WTC11 (cell line): ENCODE results near the gene DSE.

Experiments used
- ATF2 ChIP-seq: sonication (generic); formaldehyde crosslinking; IDR thresholded peaks from 2 replicates; pipeline ENCODE4 v1.8.1; 2022; ENCODE audit warnings: low read depth, missing genetic modification reagents, borderline replicate concordance
- CTCF ChIP-seq: fragments of 200-600 bp; IDR thresholded peaks from 2 replicates; pipeline ENCODE4 v1.8.0; 2022; ENCODE audit warnings: antibody characterized with exemption
- HMGXB4 ChIP-seq: sonication (generic); formaldehyde crosslinking; IDR thresholded peaks from 2 replicates; pipeline ENCODE4 v1.8.1; 2023; ENCODE audit warnings: mild to moderate bottlenecking, moderate library complexity, missing genetic modification reagents
- USF1 ChIP-seq: sonication (generic); formaldehyde crosslinking; IDR thresholded peaks from 2 replicates; pipeline ENCODE4 v1.8.0; 2022; ENCODE audit warnings: mild to moderate bottlenecking, missing genetic modification reagents
- USF2 ChIP-seq: sonication (generic); formaldehyde crosslinking; IDR thresholded peaks from 2 replicates; pipeline ENCODE4 v1.8.1; 2023; ENCODE audit warnings: mild to moderate bottlenecking, missing genetic modification reagents, moderate library complexity

- no peak for TF ChIP-seq CTCF
- TF ChIP-seq ATF2 (CRISPR knock-in tag): no peak
- no peak for TF ChIP-seq USF2 (CRISPR knock-in tag)
- no peak for TF ChIP-seq HMGXB4 (CRISPR knock-in tag)
- no peak for TF ChIP-seq USF1 (CRISPR knock-in tag)
These were observed 90.7 kb downstream of the DSE start, which contains the start of gene CALHM6 for GRCh38 chr6:116461331-116461931.
